ENCODE results near the gene GAB1.

GAB1 gene

GRCh38 chr4:143358923-143359643 is 22.4 kb downstream of the GAB1 start:
- peak; percentile 54 for DNase-seq

- DNase-seq = no peak
These were observed 23.0 kb downstream of the GAB1 start for GRCh38 chr4:143359644-143360193.

GRCh38 chr4:143360838-143361625 is 24.4 kb downstream of the GAB1 start:
- DNase-seq = peak; percentile 73

- no peak for DNase-seq
These were observed 25.8 kb downstream of the GAB1 start for GRCh38 chr4:143362349-143363046.

- DNase-seq = no peak
These were observed 26.7 kb downstream of the GAB1 start for GRCh38 chr4:143363332-143363731.

GRCh38 chr4:143364063-143364462 is 27.4 kb downstream of the GAB1 start:
- DNase-seq = no peak

- no peak for DNase-seq
These were observed 31.2 kb downstream of the GAB1 start for GRCh38 chr4:143367863-143368262.

- no peak for DNase-seq
These were observed 32.9 kb downstream of the GAB1 start for GRCh38 chr4:143369552-143369951.

- DNase-seq = no peak
These were observed 35.6 kb downstream of the GAB1 start for GRCh38 chr4:143372093-143372915.

GRCh38 chr4:143374255-143374654 is 37.6 kb downstream of the GAB1 start:
- no peak for DNase-seq

- DNase-seq = no peak
These were observed 38.1 kb downstream of the GAB1 start for GRCh38 chr4:143374771-143375170.

GRCh38 chr4:143375326-143376073 is 38.8 kb downstream of the GAB1 start:
- DNase-seq = peak; percentile 30

GRCh38 chr4:143377611-143378099 is 41.0 kb downstream of the GAB1 start:
- DNase-seq = no peak

- DNase-seq = no peak
These were observed 44.0 kb downstream of the GAB1 start for GRCh38 chr4:143380629-143381028.

- peak; percentile 90 for DNase-seq
These were observed 44.8 kb downstream of the GAB1 start for GRCh38 chr4:143381189-143382118.

GRCh38 chr4:143382596-143382995 is 45.9 kb downstream of the GAB1 start:
- DNase-seq = no peak

GRCh38 chr4:143383005-143383574 is 46.4 kb downstream of the GAB1 start:
- DNase-seq = no peak

GRCh38 chr4:143384381-143384994 is 47.8 kb downstream of the GAB1 start:
- DNase-seq = no peak

GRCh38 chr4:143386812-143387211 is 50.1 kb downstream of the GAB1 start:
- DNase-seq = peak; percentile 9
